HL-60 (cell line): ENCODE measurements around the gene MRPL30.

Source experiments
- DNase-seq, 2 experiments: peaks; one replicate each; pipeline ENCODE4 v3.0.0-alpha.2; 2010 to 2020; ENCODE audit warnings: low read depth in 1 of 2, low spot score in 1 of 2
- H3K27ac ChIP-seq: fragments of 250-450 bp; sonication (Bioruptor Pico); replicated peaks from 2 replicates; pipeline ENCODE4 v1.5.1; 2020; ENCODE audit warnings: mild to moderate bottlenecking, moderate library complexity
- H3K27me3 ChIP-seq: fragments of 250-450 bp; sonication (Bioruptor Pico); 2 replicates; pipeline ENCODE4 v1.5.1; 2021; ENCODE audit warnings: mild to moderate bottlenecking, moderate library complexity; ENCODE audit not compliant: insufficient read depth, poor library complexity, severe bottlenecking
- H3K4me3 ChIP-seq: replicated peaks from 2 replicates; pipeline ENCODE4 v1.5.1; 2011; ENCODE audit warnings: mild to moderate bottlenecking, control low read depth, low read length; ENCODE audit not compliant: insufficient read depth
- GABPA ChIP-seq: IDR thresholded peaks from 2 replicates; pipeline ENCODE4 v1.6.1; 2012; ENCODE audit warnings: low read depth
- POLR2AphosphoS5 ChIP-seq: IDR thresholded peaks from 2 replicates; pipeline ENCODE4 v1.6.1; 2012; ENCODE audit warnings: low read depth
- SPI1 ChIP-seq: IDR thresholded peaks from 2 replicates; pipeline ENCODE4 v1.6.1; 2012; ENCODE audit warnings: low read depth, mild to moderate bottlenecking, borderline replicate concordance
- TF ChIP-seq, protein P1 (sequence below): IDR thresholded peaks from 2 replicates; pipeline ENCODE4 v1.6.1; 2012; ENCODE audit warnings: low read depth; ENCODE audit not compliant: insufficient replicate concordance
- TF ChIP-seq, protein P2 (sequence below): IDR thresholded peaks from one replicate; pipeline ENCODE4 v1.5.1; 2011; ENCODE audit warnings: low read length, control low read depth, inconsistent platforms; ENCODE audit not compliant: insufficient read depth

MRPL30 gene

DNA sequence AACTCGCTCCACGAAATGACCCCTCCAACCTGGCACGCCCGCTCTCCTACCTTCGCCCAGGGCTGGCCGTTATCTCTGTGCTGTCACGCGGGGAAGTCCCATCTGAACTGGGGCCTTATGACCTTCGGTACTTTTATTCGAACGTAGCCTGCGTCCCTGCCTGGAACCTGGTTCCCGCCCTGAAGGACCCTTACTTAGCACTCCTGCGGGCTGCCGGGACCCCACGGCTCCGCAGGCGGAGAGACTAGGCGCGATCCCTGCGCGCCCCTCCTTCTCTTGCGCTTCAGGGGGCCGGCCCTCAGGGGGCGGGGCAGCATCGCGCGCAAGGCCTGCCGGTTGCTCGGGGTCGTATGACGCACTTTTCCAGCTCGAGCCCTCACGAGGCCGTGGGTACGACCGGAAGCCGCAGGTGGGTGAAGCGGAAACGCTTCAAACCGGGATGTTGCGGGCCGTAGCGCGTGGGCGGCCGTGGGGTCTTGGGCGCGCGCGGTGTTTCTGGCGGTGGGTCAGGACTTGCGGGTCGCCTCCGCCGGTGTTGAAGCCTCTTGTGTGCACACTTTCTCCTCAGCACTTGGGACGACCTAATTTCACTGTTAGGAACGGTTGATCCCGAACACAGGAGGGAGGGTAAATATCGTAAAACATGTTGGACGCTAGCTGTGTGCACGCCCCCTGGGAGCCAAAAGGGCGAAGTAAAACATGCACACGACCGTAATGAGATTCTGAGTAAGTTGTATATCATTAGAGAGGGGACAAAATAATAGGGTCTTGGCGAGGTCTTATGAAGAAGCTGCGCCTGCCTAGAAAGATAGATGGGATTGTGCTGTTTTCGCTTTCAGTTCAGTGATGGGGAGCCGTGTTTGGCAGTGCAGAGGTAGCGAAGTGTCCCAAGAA is 26.1 kb upstream of the MRPL30 start, which contains the start of the genes LIPT1 and TSGA10:
Gene LIPT1 (plus strand): TSS at position 325 of the 894 bp plus-strand sequence. CDS start 6,991 bp downstream, outside the sequence.
Gene TSGA10 (minus strand): TSS at position 300 of the 894 bp plus-strand sequence. CDS start 45,503 bp downstream, outside the sequence.
- Histone ChIP-seq H3K27ac (peak within 1 kb of the TSS; percentile 89), H3K27me3 (no peaks in the 10 kb centered on the region), H3K4me3 (peak within 1 kb of the TSS; percentile 74)
- no peak for TF ChIP-seq SPI1
- peak; percentile 83 for TF ChIP-seq GABPA
- TF ChIP-seq, protein P1, sequence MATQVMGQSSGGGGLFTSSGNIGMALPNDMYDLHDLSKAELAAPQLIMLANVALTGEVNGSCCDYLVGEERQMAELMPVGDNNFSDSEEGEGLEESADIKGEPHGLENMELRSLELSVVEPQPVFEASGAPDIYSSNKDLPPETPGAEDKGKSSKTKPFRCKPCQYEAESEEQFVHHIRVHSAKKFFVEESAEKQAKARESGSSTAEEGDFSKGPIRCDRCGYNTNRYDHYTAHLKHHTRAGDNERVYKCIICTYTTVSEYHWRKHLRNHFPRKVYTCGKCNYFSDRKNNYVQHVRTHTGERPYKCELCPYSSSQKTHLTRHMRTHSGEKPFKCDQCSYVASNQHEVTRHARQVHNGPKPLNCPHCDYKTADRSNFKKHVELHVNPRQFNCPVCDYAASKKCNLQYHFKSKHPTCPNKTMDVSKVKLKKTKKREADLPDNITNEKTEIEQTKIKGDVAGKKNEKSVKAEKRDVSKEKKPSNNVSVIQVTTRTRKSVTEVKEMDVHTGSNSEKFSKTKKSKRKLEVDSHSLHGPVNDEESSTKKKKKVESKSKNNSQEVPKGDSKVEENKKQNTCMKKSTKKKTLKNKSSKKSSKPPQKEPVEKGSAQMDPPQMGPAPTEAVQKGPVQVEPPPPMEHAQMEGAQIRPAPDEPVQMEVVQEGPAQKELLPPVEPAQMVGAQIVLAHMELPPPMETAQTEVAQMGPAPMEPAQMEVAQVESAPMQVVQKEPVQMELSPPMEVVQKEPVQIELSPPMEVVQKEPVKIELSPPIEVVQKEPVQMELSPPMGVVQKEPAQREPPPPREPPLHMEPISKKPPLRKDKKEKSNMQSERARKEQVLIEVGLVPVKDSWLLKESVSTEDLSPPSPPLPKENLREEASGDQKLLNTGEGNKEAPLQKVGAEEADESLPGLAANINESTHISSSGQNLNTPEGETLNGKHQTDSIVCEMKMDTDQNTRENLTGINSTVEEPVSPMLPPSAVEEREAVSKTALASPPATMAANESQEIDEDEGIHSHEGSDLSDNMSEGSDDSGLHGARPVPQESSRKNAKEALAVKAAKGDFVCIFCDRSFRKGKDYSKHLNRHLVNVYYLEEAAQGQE: peak; percentile 31
- TF ChIP-seq POLR2AphosphoS5: peak; percentile 96
- TF ChIP-seq, protein P2, sequence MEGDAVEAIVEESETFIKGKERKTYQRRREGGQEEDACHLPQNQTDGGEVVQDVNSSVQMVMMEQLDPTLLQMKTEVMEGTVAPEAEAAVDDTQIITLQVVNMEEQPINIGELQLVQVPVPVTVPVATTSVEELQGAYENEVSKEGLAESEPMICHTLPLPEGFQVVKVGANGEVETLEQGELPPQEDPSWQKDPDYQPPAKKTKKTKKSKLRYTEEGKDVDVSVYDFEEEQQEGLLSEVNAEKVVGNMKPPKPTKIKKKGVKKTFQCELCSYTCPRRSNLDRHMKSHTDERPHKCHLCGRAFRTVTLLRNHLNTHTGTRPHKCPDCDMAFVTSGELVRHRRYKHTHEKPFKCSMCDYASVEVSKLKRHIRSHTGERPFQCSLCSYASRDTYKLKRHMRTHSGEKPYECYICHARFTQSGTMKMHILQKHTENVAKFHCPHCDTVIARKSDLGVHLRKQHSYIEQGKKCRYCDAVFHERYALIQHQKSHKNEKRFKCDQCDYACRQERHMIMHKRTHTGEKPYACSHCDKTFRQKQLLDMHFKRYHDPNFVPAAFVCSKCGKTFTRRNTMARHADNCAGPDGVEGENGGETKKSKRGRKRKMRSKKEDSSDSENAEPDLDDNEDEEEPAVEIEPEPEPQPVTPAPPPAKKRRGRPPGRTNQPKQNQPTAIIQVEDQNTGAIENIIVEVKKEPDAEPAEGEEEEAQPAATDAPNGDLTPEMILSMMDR: no peak
- peak; percentile 91 to 93 for DNase-seq

DNA sequence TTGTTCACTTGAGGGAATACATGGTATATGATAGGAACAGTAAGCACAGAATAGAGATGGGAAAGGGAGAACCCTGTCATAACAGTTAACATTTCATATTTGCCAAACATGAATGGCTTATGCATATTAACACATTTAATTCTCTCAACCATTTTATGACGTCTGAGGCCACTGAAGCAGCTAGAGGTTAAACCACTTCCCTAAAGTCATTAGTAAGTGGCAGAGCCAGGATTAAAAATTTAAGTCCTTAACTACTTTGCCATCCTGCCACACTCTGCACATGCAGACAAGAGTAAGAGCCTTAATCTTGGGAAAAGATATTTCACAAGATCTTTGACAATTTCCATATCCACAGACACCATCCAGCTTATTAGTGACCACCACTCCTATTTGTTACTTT is 24.1 kb upstream of the MRPL30 start:
- Histone ChIP-seq H3K27ac (no peak overlapping the region), H3K27me3 (no peaks in the 10 kb centered on the region), H3K4me3 (no peak overlapping the region)
- no peak for DNase-seq
- TF ChIP-seq, protein P2: no peak
- TF ChIP-seq SPI1: peak; percentile 86

DNA sequence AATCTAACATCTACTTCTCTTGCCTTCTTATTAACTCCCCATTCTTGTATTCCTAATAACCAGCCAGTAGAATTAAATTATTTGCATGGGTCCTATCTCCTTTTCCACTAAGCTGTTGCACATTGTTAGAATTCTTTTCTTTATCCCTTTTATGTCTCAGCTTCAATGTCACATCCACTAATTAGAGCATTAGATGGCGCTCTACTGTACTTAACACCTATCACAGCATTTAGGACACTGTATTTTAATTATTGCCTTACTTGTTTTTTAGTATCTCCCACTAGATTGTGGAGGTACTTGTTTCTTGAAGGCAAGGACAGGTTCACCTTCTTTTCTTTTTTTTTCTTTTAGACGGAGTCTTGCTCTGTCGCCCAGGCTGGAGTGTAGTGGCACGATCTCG is 22.4 kb upstream of the MRPL30 start:
- Histone ChIP-seq H3K27me3 (no peaks in the 10 kb centered on the region), H3K4me3 (no peak overlapping the region), H3K27ac (no peak overlapping the region)
- TF ChIP-seq POLR2AphosphoS5 (no peak), GABPA (no peak), SPI1 (no peak)
- TF ChIP-seq, protein P2: no peak
- TF ChIP-seq, protein P1: no peak
- DNase-seq: no peak
